Measurements from ENCODE around the gene SRA1. TPM values are rescaled to one million over a fixed set of nuclear protein-coding genes. Genes with fewer than 3 reads are reported as not detected.

The SRA1 gene
- total RNA-seq, 4 donors from 2014 or later = 34.1 to 67.3 (median 40.6) TPM

- Histone ChIP-seq H3K27me3 (no peaks in the 10 kb centered on the region), H3K27ac (peak overlapping the region; percentile 97 to 99 (median 98)), H3K36me3 (peaks cover 0 to 13% of the 10 kb centered on the region in 2 donors), H3K4me1 (peaks cover 74 to 80% of the 10 kb centered on the region in 2 donors), H3K4me3 (no peak overlapping the region), H3K9me3 (no peaks in the 10 kb centered on the region)
- in situ Hi-C loops (cut with MboI; ENCODE audit: low sequenced_read_pairs in 4 of 4) = loop anchor here in 2 of 4 donors (5.0 to 25.0 kb wide), 2 partner anchors 74 to 331 kb away; no protein-coding TSS in a partner anchor
- no peak for ATAC-seq
- no peak for DNase-seq
- TF ChIP-seq CTCF (IDR thresholded peaks at IDR 0.05 in 4 of 5, conservative IDR thresholded peaks at IDR 0.05 in 1 of 5) = no peak
- no peak for TF ChIP-seq POLR2A (IDR thresholded peaks at IDR 0.05)
- intact Hi-C loops (cut with DNase I; ENCODE audit: low total_unique reads) = no loop called here
Observed at GRCh38 chr5:140567871-140568270, 10.6 kb upstream of the SRA1 start.

- DNase-seq (no peak), ATAC-seq (no peak)
- Histone ChIP-seq H3K9me3 (no peaks in the 10 kb centered on the region), H3K27ac (peak overlapping the region; percentile 97 to 99 (median 98)), H3K36me3 (peaks cover 0 to 13% of the 10 kb centered on the region in 2 donors), H3K4me3 (no peak overlapping the region), H3K4me1 (peaks cover 80 to 86% of the 10 kb centered on the region in 2 donors), H3K27me3 (no peaks in the 10 kb centered on the region)
- TF ChIP-seq CTCF (IDR thresholded peaks at IDR 0.05 in 4 of 5, conservative IDR thresholded peaks at IDR 0.05 in 1 of 5) (no peak), POLR2A (IDR thresholded peaks at IDR 0.05) (no peak)
- intact Hi-C loops (cut with DNase I; ENCODE audit: low total_unique reads) = no loop called here
- in situ Hi-C loops (cut with MboI; ENCODE audit: low sequenced_read_pairs in 4 of 4) = loop anchor here in 2 of 4 donors (5.0 to 25.0 kb wide), 2 partner anchors 75 to 330 kb away; no protein-coding TSS in a partner anchor
Observed at GRCh38 chr5:140567136-140567818, 10.0 kb upstream of the SRA1 start.

GRCh38 chr5:140566665-140567064, 9.4 kb upstream of the SRA1 start:
- no peak for TF ChIP-seq CTCF (IDR thresholded peaks at IDR 0.05 in 4 of 5, conservative IDR thresholded peaks at IDR 0.05 in 1 of 5)
- no peak for TF ChIP-seq POLR2A (IDR thresholded peaks at IDR 0.05)
- ATAC-seq (no peak), DNase-seq (no peak)
- Histone ChIP-seq H3K4me1 (peaks cover 84 to 85% of the 10 kb centered on the region in 2 donors), H3K27me3 (no peaks in the 10 kb centered on the region), H3K27ac (peak overlapping the region; percentile 97 to 99 (median 98)), H3K36me3 (peaks cover 0 to 19% of the 10 kb centered on the region in 2 donors), H3K4me3 (no peak overlapping the region), H3K9me3 (no peaks in the 10 kb centered on the region)
- in situ Hi-C loops (cut with MboI; ENCODE audit: low sequenced_read_pairs in 4 of 4) = loop anchor here in 2 of 4 donors (5.0 to 25.0 kb wide), 2 partner anchors 76 to 329 kb away; no protein-coding TSS in a partner anchor
- intact Hi-C loops (cut with DNase I; ENCODE audit: low total_unique reads) = no loop called here

GRCh38 chr5:140565780-140566095, 8.5 kb upstream of the SRA1 start:
- Histone ChIP-seq H3K9me3 (no peaks in the 10 kb centered on the region), H3K4me1 (peaks cover 75 to 76% of the 10 kb centered on the region in 2 donors), H3K27me3 (no peaks in the 10 kb centered on the region), H3K27ac (peak overlapping the region; percentile 97 to 99 (median 98)), H3K4me3 (peak overlapping the region; percentile 77 to 92 (median 84)), H3K36me3 (peaks cover 0 to 23% of the 10 kb centered on the region in 2 donors)
- DNase-seq (no peak), ATAC-seq (no peak)
- in situ Hi-C loops (cut with MboI; ENCODE audit: low sequenced_read_pairs in 4 of 4) (loop anchor here in 2 of 4 donors (5.0 to 25.0 kb wide), 2 partner anchors 77 to 328 kb away; no protein-coding TSS in a partner anchor), intact Hi-C loops (cut with DNase I; ENCODE audit: low total_unique reads) (loop anchor here (2.0 kb wide), 1 partner anchor 73 kb away; the partner anchor contains the start of gene TMCO6)
- TF ChIP-seq CTCF (IDR thresholded peaks at IDR 0.05 in 4 of 5, conservative IDR thresholded peaks at IDR 0.05 in 1 of 5) = no peak
- no peak for TF ChIP-seq POLR2A (IDR thresholded peaks at IDR 0.05)
